ENCODE results near the gene CFAP97D2. TPM values are rescaled to one million over a fixed set of nuclear protein-coding genes. Genes with fewer than 3 reads are reported as not detected.
A peak's percentile ranks its signal among the peaks of the same experiment; 100 is the strongest.

Gene CFAP97D2
- total and polyA plus RNA-seq, 2 of the 13 experiments (the other 11 are each of a cell fraction or from before 2014, with no cell fraction given) = not detected

DNA sequence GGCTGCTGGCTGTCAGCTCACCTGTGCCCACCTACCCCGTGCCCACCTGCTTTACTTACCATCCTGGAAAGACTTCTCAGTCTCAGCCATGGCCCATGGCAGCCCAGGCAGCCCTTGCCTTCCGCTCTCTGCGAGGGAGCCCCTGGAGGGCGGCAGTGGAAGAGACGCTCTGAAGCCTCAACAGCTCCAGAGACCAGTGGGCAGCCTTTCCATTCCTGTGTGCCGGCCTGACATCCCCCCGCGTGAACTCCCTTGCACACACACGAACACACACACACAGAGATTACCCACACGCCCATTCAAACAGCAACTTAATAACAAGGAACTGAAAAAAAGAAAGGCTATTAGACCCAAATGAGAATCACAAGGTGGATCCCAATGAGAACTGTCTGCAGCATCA lies 32.4 kb upstream of the CFAP97D2 start:
- TF ChIP-seq PAF1 (CRISPR knock-in tag; IDR thresholded peaks at IDR 0.05) (no peak), ZNF331 (CRISPR knock-in tag; IDR thresholded peaks at IDR 0.05) (no peak)
- TF ChIP-seq, protein P1, sequence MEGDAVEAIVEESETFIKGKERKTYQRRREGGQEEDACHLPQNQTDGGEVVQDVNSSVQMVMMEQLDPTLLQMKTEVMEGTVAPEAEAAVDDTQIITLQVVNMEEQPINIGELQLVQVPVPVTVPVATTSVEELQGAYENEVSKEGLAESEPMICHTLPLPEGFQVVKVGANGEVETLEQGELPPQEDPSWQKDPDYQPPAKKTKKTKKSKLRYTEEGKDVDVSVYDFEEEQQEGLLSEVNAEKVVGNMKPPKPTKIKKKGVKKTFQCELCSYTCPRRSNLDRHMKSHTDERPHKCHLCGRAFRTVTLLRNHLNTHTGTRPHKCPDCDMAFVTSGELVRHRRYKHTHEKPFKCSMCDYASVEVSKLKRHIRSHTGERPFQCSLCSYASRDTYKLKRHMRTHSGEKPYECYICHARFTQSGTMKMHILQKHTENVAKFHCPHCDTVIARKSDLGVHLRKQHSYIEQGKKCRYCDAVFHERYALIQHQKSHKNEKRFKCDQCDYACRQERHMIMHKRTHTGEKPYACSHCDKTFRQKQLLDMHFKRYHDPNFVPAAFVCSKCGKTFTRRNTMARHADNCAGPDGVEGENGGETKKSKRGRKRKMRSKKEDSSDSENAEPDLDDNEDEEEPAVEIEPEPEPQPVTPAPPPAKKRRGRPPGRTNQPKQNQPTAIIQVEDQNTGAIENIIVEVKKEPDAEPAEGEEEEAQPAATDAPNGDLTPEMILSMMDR (CRISPR knock-in tag; IDR thresholded peaks at IDR 0.05) = peak; percentile 33; the same call in 1 of the 2 replicates
- Histone ChIP-seq H3K79me2 (ENCODE audit: insufficient read depth, low read length) (no peaks in the 10 kb centered on the region), H3K4me1 (ENCODE audit: insufficient read depth, low read length) (no peaks in the 10 kb centered on the region), H3K4me2 (ENCODE audit: low read depth, low read length) (no peak overlapping the region), H4K20me1 (ENCODE audit: insufficient read depth, low read length) (no peaks in the 10 kb centered on the region), H3K9me3 (ENCODE audit: low read length) (no peaks in the 10 kb centered on the region), H3K9ac (ENCODE audit: insufficient read depth, low read depth, low read length) (no peak overlapping the region), H3K36me3 (replicated peaks in 1 of 2; ENCODE audit: control insufficient read depth in 1 of 2, insufficient read depth in 2 of 2, low read length in 2 of 2) (no peaks in the 10 kb centered on the region), H3K27ac (ENCODE audit: extremely low read length, insufficient read depth, low read length) (no peak overlapping the region), H3K4me3 (replicated peaks in 1 of 3; ENCODE audit: insufficient read depth in 1 of 3, low read depth in 2 of 3, low read length in 3 of 3) (no peak overlapping the region), H2AFZ (ENCODE audit: low read length) (no peak overlapping the region), H3K27me3 (ENCODE audit: control insufficient read depth in 1 of 2, insufficient read depth in 2 of 2, low read length in 2 of 2) (peaks cover 8 to 53% of the 10 kb centered on the region in 2 experiments; a peak in 4 of 5 replicates)
- intact Hi-C loops (cut with micrococcal nuclease; ENCODE audit: unreplicated experiment) (no loop called here), in situ Hi-C loops (cut with HindIII; ENCODE audit: extremely low pct_ligation_motif_present, low pct_unique_long_range_greater_than_20kb) (no loop called here)
- no TSS peak for BruUV-seq (replicated peaks)
- ATAC-seq (peak; percentile 69), FAIRE-seq (no peak), DNase-seq (ENCODE audit: low spot score) (no peak)
- ChIA-PET CTCF (ENCODE audit: low intra/inter-chr PET ratio, low total read pairs) (no interaction called here), POLR2A (no interaction called here)
- WGBS (ENCODE audit: low lambda C conversion rate) = 5% methylated on average over 8 of the region's 10 CpGs

DNA sequence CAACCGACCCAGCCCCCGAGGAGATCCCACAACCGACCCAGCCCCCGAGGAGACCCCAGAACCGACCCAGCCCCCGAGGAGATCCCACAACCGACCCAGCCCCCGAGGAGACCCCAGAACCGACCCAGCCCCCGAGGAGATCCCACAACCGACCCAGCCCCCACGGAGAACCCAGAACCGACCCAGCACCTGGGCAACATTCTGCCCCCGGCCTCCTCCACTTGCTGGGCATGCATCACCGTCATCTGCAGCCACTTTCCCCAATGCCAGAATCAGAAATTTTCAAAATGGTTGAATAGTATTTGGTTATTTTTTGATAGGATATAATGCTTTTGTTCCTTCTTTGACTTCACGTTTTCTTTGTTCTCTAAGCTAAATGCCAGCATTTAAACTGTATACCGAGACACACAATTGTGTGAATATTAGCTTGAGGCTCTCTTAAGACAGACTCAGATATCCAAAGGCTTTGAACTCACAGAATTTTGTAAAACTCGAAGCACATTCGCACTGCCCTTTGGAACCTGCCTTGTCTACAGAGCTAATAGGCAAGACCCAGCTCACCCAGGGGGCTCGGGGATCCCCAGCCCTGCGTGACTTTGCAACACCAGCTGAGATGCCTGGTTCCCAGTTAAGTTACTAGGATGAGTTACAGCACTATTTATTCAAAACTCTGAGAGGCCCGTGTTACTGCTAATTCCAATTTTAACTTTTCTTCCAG lies 31.1 kb upstream of the CFAP97D2 start:
- H3K36me3 ChIP-seq (replicated peaks in 1 of 2; ENCODE audit: control insufficient read depth in 1 of 2, insufficient read depth in 2 of 2, low read length in 2 of 2) = no peaks in the 10 kb centered on the region
- peaks cover 10 to 55% of the 10 kb centered on the region in 2 experiments; a peak in 4 of 5 replicates for H3K27me3 ChIP-seq (ENCODE audit: control insufficient read depth in 1 of 2, insufficient read depth in 2 of 2, low read length in 2 of 2)
- H2AFZ ChIP-seq (ENCODE audit: low read length) = no peak overlapping the region
- FAIRE-seq = no peak
- no peak for ATAC-seq
- no TSS peak for BruUV-seq (replicated peaks)
- no peaks in the 10 kb centered on the region for H3K4me1 ChIP-seq (ENCODE audit: insufficient read depth, low read length)
- no peaks in the 10 kb centered on the region for H3K79me2 ChIP-seq (ENCODE audit: insufficient read depth, low read length)
- H3K4me3 ChIP-seq (replicated peaks in 1 of 3; ENCODE audit: insufficient read depth in 1 of 3, low read depth in 2 of 3, low read length in 3 of 3) = no peak overlapping the region
- no peak overlapping the region for H3K4me2 ChIP-seq (ENCODE audit: low read depth, low read length)
- no peak overlapping the region for H3K27ac ChIP-seq (ENCODE audit: extremely low read length, insufficient read depth, low read length)
- in situ Hi-C loops (cut with HindIII; ENCODE audit: extremely low pct_ligation_motif_present, low pct_unique_long_range_greater_than_20kb) = no loop called here
- H3K9ac ChIP-seq (ENCODE audit: insufficient read depth, low read depth, low read length) = no peak overlapping the region
- no peak for DNase-seq (ENCODE audit: low spot score)
- no peak for TF ChIP-seq POLR2G (IDR thresholded peaks at IDR 0.05; ENCODE audit: low read depth, low read length)
- no peak for TF ChIP-seq FOXJ3 (CRISPR knock-in tag; IDR thresholded peaks at IDR 0.05; ENCODE audit: borderline replicate concordance)
- TF ChIP-seq, protein P2, sequence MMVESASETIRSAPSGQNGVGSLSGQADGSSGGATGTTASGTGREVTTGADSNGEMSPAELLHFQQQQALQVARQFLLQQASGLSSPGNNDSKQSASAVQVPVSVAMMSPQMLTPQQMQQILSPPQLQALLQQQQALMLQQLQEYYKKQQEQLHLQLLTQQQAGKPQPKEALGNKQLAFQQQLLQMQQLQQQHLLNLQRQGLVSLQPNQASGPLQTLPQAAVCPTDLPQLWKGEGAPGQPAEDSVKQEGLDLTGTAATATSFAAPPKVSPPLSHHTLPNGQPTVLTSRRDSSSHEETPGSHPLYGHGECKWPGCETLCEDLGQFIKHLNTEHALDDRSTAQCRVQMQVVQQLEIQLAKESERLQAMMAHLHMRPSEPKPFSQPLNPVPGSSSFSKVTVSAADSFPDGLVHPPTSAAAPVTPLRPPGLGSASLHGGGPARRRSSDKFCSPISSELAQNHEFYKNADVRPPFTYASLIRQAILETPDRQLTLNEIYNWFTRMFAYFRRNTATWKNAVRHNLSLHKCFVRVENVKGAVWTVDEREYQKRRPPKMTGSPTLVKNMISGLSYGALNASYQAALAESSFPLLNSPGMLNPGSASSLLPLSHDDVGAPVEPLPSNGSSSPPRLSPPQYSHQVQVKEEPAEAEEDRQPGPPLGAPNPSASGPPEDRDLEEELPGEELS (CRISPR knock-in tag; IDR thresholded peaks at IDR 0.05) = no peak
- no peak for TF ChIP-seq KMT2A (CRISPR knock-in tag; IDR thresholded peaks at IDR 0.05)
- no peak for TF ChIP-seq ZNF749 (CRISPR knock-in tag; IDR thresholded peaks at IDR 0.05; ENCODE audit: borderline replicate concordance)
- H3K9me3 ChIP-seq (ENCODE audit: low read length) = no peaks in the 10 kb centered on the region
- WGBS (ENCODE audit: low lambda C conversion rate) = 30% methylated on average over 18 of the region's 22 CpGs
- ChIA-PET CTCF (ENCODE audit: low intra/inter-chr PET ratio, low total read pairs) (no interaction called here), POLR2A (no interaction called here)
- no peaks in the 10 kb centered on the region for H4K20me1 ChIP-seq (ENCODE audit: insufficient read depth, low read length)
- intact Hi-C loops (cut with micrococcal nuclease; ENCODE audit: unreplicated experiment) = no loop called here

Data from HepG2 (cell line).